Measurements from ENCODE around the gene DRICH1. TPM values are rescaled to one million over a fixed set of nuclear protein-coding genes. Genes with fewer than 3 reads are reported as not detected.

Gene DRICH1
- total RNA-seq, 1 experiment from 2014 or later = 0.26 TPM

DNA sequence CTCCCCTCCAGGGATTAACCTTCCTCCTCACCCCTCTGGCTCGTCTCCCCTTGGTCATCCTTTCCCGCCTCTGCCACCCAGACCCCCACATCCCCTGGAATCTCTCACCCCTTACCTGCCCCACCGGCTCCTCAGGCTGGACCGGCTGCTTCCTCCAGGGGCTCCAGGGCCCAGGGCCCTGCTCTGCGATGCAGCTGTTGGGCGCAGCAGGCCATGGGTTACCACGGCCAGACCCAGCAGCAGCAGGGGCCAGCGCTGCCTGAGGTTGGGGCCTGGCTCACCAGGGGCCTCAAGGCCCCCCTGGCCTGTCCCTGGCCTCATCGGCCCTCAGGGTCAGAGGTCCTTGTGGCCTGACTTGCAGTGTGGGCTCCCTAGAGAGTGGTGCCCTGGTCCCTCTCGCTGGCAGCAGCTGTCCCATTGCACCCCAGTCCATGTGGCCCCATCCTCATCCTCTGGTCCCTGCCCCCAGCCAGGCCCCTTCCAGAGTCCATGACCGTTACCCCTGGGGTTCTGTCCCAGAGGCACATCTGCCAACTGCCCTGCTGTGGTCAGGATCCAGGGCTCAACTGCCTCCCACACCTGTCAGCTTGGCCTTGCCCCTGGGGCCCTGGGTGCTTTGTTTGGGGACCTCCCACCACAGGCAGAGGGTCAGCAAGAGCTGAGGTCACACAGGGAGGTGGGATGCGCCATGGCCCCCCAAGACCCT, 52.1 kb downstream of the DRICH1 start, which contains the start of gene IGLL1:
TSS of gene IGLL1 (minus strand) at position 421 of the 706 bp plus-strand sequence. CDS start at position 321, 100 bp downstream.
- H3K27ac Mint-ChIP-seq = no peak within 1 kb of the TSS
- DNase-seq (ENCODE audit: low spot score) (no peak), ATAC-seq (no peak)
- no peaks in the 10 kb centered on the region for H3K9me3 Mint-ChIP-seq
- H3K4me3 Mint-ChIP-seq = no peak within 1 kb of the TSS
- no peaks in the 10 kb centered on the region for H3K4me1 Mint-ChIP-seq
- peaks cover 2% of the 10 kb centered on the region; the same call in 1 of the 2 replicates for H3K27me3 Mint-ChIP-seq (ENCODE audit: low read depth)
- CTCF ChIA-PET = interaction anchor here (3.8 kb wide), 1 partner anchor 11 kb away, joined by 24 read pairs; no protein-coding TSS in a partner anchor
- POLR2A ChIA-PET = no interaction called here
- TF ChIP-seq CTCF (IDR thresholded peaks at IDR 0.05) = no peak
- TF ChIP-seq TCF7 (CRISPR knock-in tag; IDR thresholded peaks at IDR 0.05; ENCODE audit: low read depth) = no peak
- no peak for TF ChIP-seq OVOL2 (CRISPR knock-in tag; IDR thresholded peaks at IDR 0.05; ENCODE audit: borderline replicate concordance)
- no peak for TF ChIP-seq ZNF423 (CRISPR knock-in tag; IDR thresholded peaks at IDR 0.05)
- TF ChIP-seq, protein P1, sequence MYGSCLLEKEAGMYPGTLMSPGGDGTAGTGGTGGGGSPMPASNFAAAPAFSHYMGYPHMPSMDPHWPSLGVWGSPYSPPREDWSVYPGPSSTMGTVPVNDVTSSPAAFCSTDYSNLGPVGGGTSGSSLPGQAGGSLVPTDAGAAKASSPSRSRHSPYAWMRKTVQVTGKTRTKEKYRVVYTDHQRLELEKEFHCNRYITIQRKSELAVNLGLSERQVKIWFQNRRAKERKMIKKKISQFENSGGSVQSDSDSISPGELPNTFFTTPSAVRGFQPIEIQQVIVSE (CRISPR knock-in tag; IDR thresholded peaks at IDR 0.05; ENCODE audit: borderline replicate concordance) = no peak
- no peak for TF ChIP-seq SMAD4 (CRISPR knock-in tag; IDR thresholded peaks at IDR 0.05)
- TF ChIP-seq RORB (CRISPR knock-in tag; IDR thresholded peaks at IDR 0.05) = no peak
- TF ChIP-seq TEAD4 (CRISPR knock-in tag; IDR thresholded peaks at IDR 0.05) = no peak
- TF ChIP-seq CREB1 (CRISPR knock-in tag; IDR thresholded peaks at IDR 0.05) = no peak
- no peak for TF ChIP-seq ELF4 (CRISPR knock-in tag; IDR thresholded peaks at IDR 0.05; ENCODE audit: low read depth)
- TF ChIP-seq, protein P2, sequence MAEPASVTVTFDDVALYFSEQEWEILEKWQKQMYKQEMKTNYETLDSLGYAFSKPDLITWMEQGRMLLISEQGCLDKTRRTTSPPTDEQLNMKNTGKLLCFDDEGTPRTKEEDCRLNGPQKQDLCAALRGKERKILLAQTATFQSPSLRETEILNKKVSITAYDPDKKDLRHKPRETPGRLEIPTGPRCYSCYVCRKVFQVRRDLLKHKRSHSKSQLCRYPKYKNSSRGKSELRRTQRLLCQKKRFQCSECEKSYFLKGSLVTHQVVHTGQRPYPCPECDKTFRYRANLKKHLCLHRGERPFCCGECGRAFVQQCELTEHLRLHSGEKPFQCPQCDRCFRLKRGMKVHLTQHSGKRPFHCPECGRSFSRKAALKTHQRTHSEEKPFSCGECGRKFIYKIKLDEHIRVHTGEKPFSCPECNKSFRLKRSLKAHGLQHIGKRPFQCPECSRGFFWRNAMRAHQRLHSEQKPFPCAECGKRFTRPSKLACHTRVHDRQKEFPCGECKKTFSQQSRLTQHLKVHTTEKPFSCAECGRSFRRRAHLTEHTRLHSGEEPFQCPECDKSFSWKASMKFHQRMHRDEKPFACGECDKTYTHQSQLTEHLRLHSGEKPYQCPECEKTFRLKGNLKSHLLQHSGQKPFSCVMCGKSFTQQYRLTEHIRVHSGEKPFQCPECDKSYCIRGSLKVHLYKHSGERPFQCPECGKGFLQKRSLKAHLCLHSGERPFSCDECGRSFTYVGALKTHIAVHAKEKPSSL (CRISPR knock-in tag; conservative IDR thresholded peaks at IDR 0.05) = no peak
- H3K36me3 Mint-ChIP-seq = no peaks in the 10 kb centered on the region

DNA sequence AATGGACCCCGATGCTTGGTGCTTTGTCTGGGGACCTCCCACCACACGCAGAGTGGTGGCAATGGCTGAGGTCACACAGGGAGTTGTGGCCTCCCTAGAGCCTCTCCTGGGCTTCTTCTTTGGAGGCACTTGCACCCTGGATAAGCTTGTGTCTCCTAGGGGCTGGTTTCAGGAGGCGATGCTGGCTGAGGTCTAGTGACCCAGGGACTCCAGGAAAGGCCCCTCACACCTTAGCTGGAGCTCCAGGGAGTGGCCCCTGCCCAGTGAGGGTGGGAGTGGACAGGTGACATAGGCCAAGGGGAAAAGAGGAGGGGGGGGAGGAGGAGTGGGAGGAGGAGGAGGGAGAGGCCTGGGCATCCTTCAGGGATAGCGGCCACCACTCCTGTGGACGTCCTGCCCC, 52.8 kb downstream of the DRICH1 start:
- Mint-ChIP-seq H3K27ac (no peak overlapping the region), H3K36me3 (no peaks in the 10 kb centered on the region), H3K9me3 (no peaks in the 10 kb centered on the region), H3K27me3 (ENCODE audit: low read depth) (no peaks in the 10 kb centered on the region; the same call in 1 of the 2 replicates), H3K4me1 (no peaks in the 10 kb centered on the region), H3K4me3 (no peak overlapping the region)
- ATAC-seq (no peak), DNase-seq (ENCODE audit: low spot score) (no peak)
- POLR2A ChIA-PET = no interaction called here
- CTCF ChIA-PET = interaction anchor here (3.8 kb wide), 1 partner anchor 12 kb away, joined by 24 read pairs; no protein-coding TSS in a partner anchor
- no peak for TF ChIP-seq FOXP1 (CRISPR knock-in tag; IDR thresholded peaks at IDR 0.05; ENCODE audit: borderline replicate concordance)
- TF ChIP-seq, protein P3, sequence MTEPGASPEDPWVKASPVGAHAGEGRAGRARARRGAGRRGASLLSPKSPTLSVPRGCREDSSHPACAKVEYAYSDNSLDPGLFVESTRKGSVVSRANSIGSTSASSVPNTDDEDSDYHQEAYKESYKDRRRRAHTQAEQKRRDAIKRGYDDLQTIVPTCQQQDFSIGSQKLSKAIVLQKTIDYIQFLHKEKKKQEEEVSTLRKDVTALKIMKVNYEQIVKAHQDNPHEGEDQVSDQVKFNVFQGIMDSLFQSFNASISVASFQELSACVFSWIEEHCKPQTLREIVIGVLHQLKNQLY (CRISPR knock-in tag; IDR thresholded peaks at IDR 0.05) = no peak
- TF ChIP-seq, protein P4, sequence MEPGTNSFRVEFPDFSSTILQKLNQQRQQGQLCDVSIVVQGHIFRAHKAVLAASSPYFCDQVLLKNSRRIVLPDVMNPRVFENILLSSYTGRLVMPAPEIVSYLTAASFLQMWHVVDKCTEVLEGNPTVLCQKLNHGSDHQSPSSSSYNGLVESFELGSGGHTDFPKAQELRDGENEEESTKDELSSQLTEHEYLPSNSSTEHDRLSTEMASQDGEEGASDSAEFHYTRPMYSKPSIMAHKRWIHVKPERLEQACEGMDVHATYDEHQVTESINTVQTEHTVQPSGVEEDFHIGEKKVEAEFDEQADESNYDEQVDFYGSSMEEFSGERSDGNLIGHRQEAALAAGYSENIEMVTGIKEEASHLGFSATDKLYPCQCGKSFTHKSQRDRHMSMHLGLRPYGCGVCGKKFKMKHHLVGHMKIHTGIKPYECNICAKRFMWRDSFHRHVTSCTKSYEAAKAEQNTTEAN (CRISPR knock-in tag; IDR thresholded peaks at IDR 0.05) = no peak
- TF ChIP-seq FOXP4 (CRISPR knock-in tag; IDR thresholded peaks at IDR 0.05) = no peak
- TF ChIP-seq, protein P5, sequence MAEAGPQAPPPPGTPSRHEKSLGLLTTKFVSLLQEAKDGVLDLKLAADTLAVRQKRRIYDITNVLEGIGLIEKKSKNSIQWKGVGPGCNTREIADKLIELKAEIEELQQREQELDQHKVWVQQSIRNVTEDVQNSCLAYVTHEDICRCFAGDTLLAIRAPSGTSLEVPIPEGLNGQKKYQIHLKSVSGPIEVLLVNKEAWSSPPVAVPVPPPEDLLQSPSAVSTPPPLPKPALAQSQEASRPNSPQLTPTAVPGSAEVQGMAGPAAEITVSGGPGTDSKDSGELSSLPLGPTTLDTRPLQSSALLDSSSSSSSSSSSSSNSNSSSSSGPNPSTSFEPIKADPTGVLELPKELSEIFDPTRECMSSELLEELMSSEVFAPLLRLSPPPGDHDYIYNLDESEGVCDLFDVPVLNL (CRISPR knock-in tag; IDR thresholded peaks at IDR 0.05; ENCODE audit: borderline replicate concordance, low read depth) = no peak
- no peak for TF ChIP-seq OVOL2 (CRISPR knock-in tag; IDR thresholded peaks at IDR 0.05; ENCODE audit: borderline replicate concordance)
- TF ChIP-seq TCF7 (CRISPR knock-in tag; IDR thresholded peaks at IDR 0.05; ENCODE audit: low read depth) = no peak
- no peak for TF ChIP-seq ZBTB21 (CRISPR knock-in tag; IDR thresholded peaks at IDR 0.05; ENCODE audit: borderline replicate concordance)
- TF ChIP-seq, protein P6, sequence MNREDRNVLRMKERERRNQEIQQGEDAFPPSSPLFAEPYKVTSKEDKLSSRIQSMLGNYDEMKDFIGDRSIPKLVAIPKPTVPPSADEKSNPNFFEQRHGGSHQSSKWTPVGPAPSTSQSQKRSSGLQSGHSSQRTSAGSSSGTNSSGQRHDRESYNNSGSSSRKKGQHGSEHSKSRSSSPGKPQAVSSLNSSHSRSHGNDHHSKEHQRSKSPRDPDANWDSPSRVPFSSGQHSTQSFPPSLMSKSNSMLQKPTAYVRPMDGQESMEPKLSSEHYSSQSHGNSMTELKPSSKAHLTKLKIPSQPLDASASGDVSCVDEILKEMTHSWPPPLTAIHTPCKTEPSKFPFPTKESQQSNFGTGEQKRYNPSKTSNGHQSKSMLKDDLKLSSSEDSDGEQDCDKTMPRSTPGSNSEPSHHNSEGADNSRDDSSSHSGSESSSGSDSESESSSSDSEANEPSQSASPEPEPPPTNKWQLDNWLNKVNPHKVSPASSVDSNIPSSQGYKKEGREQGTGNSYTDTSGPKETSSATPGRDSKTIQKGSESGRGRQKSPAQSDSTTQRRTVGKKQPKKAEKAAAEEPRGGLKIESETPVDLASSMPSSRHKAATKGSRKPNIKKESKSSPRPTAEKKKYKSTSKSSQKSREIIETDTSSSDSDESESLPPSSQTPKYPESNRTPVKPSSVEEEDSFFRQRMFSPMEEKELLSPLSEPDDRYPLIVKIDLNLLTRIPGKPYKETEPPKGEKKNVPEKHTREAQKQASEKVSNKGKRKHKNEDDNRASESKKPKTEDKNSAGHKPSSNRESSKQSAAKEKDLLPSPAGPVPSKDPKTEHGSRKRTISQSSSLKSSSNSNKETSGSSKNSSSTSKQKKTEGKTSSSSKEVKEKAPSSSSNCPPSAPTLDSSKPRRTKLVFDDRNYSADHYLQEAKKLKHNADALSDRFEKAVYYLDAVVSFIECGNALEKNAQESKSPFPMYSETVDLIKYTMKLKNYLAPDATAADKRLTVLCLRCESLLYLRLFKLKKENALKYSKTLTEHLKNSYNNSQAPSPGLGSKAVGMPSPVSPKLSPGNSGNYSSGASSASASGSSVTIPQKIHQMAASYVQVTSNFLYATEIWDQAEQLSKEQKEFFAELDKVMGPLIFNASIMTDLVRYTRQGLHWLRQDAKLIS (CRISPR knock-in tag; IDR thresholded peaks at IDR 0.05; ENCODE audit: borderline replicate concordance) = no peak
- no peak for TF ChIP-seq ESRRA (CRISPR knock-in tag; IDR thresholded peaks at IDR 0.05; ENCODE audit: borderline replicate concordance)
